ENCODE data around the gene ADAMTS8. TPM values are rescaled to one million over a fixed set of nuclear protein-coding genes. Genes with fewer than 3 reads are reported as not detected.

The ADAMTS8 gene
- total RNA-seq, 1 experiment from 2014 or later = 0.15 TPM

- TF ChIP-seq SIN3A (IDR thresholded peaks at IDR 0.05; ENCODE audit: borderline replicate concordance, insufficient read depth, low read depth, low read length) = no peak
- TF ChIP-seq TCF7L2 (IDR thresholded peaks at IDR 0.05; ENCODE audit: low read depth, low read length) = no peak
- no peak for TF ChIP-seq REST (IDR thresholded peaks at IDR 0.05; ENCODE audit: insufficient read depth in 1 of 2, low read depth in 2 of 2, low read length in 1 of 2)
- TF ChIP-seq POLR2AphosphoS5 (IDR thresholded peaks at IDR 0.05; ENCODE audit: low read depth, low read length) = no peak
- TF ChIP-seq CTCF (IDR thresholded peaks at IDR 0.05) = no peak
- intact Hi-C loops (cut with micrococcal nuclease; ENCODE audit: unreplicated experiment) = no loop called here
- in situ Hi-C loops (cut with HindIII; ENCODE audit: low pct_unique_long_range_greater_than_20kb, low sequenced_read_pairs) = no loop called here
- DNase-seq (ENCODE audit: low read depth, low spot score) (no peak), ATAC-seq (no peak)
- peaks cover 2% of the 10 kb centered on the region; the same call in 1 of the 2 replicates for H3K27me3 ChIP-seq (ENCODE audit: control insufficient read depth, insufficient read depth, low read length)
- no peaks in the 10 kb centered on the region for H3K9me3 ChIP-seq (ENCODE audit: control insufficient read depth, insufficient read depth, low read depth, low read length)
- peaks cover 8% of the 10 kb centered on the region; the same call in 1 of the 2 replicates for H3K4me1 ChIP-seq (ENCODE audit: control insufficient read depth, insufficient read depth, low read length)
- no peak overlapping the region for H3K27ac ChIP-seq (ENCODE audit: low read length)
- POLR2A ChIA-PET = no interaction called here
- H3K36me3 ChIP-seq (ENCODE audit: control insufficient read depth, insufficient read depth, low read length) = no peaks in the 10 kb centered on the region
- CTCF ChIA-PET = no interaction called here
- BruUV-seq (replicated peaks) = no TSS peak
- no peak overlapping the region for H3K4me3 ChIP-seq (ENCODE audit: low read depth in 2 of 2, low read length in 2 of 2)
These were observed 23.0 kb downstream of the ADAMTS8 start for GRCh38 chr11:130405428-130405827.

GRCh38 chr11:130404727-130405126 is 23.7 kb downstream of the ADAMTS8 start:
- intact Hi-C loops (cut with micrococcal nuclease; ENCODE audit: unreplicated experiment) (no loop called here), in situ Hi-C loops (cut with HindIII; ENCODE audit: low pct_unique_long_range_greater_than_20kb, low sequenced_read_pairs) (no loop called here)
- no peaks in the 10 kb centered on the region for H3K36me3 ChIP-seq (ENCODE audit: control insufficient read depth, insufficient read depth, low read length)
- TF ChIP-seq POLR2AphosphoS5 (IDR thresholded peaks at IDR 0.05; ENCODE audit: low read depth, low read length) (no peak), TCF7L2 (IDR thresholded peaks at IDR 0.05; ENCODE audit: low read depth, low read length) (no peak), SIN3A (IDR thresholded peaks at IDR 0.05; ENCODE audit: borderline replicate concordance, insufficient read depth, low read depth, low read length) (no peak), CTCF (IDR thresholded peaks at IDR 0.05) (no peak), REST (IDR thresholded peaks at IDR 0.05; ENCODE audit: insufficient read depth in 1 of 2, low read depth in 2 of 2, low read length in 1 of 2) (no peak)
- H3K27ac ChIP-seq (ENCODE audit: low read length) = no peak overlapping the region
- no peak overlapping the region for H3K4me3 ChIP-seq (ENCODE audit: low read depth in 2 of 2, low read length in 2 of 2)
- peaks cover 8% of the 10 kb centered on the region; the same call in 1 of the 2 replicates for H3K4me1 ChIP-seq (ENCODE audit: control insufficient read depth, insufficient read depth, low read length)
- ChIA-PET POLR2A (no interaction called here), CTCF (interaction anchor here (0.6 kb wide), 1 partner anchor 22 kb away, joined by 5 read pairs; no protein-coding TSS in a partner anchor)
- ATAC-seq (no peak), DNase-seq (ENCODE audit: low read depth, low spot score) (no peak)
- no peaks in the 10 kb centered on the region for H3K9me3 ChIP-seq (ENCODE audit: control insufficient read depth, insufficient read depth, low read depth, low read length)
- no TSS peak for BruUV-seq (replicated peaks)
- H3K27me3 ChIP-seq (ENCODE audit: control insufficient read depth, insufficient read depth, low read length) = 0 out of 2 replicates have a peak, but pooled peaks cover 2% of the 10 kb centered on the region
